CD4-positive, alpha-beta T cell treated with Interleukin-2 at 100 ng/mL for 4 hours (primary cell): ENCODE data around the gene ZNF135.

Experiments
- DNase-seq: peaks from one replicate; pipeline ENCODE4 v3.0.0-alpha.2; 2020; ENCODE audit warnings: low spot score

The ZNF135 gene

GRCh38 chr19:58093071-58093470 is 34.0 kb downstream of the ZNF135 start:
- DNase-seq, result no peak

GRCh38 chr19:58095328-58095727 is 36.2 kb downstream of the ZNF135 start:
- DNase-seq, result no peak

DNA sequence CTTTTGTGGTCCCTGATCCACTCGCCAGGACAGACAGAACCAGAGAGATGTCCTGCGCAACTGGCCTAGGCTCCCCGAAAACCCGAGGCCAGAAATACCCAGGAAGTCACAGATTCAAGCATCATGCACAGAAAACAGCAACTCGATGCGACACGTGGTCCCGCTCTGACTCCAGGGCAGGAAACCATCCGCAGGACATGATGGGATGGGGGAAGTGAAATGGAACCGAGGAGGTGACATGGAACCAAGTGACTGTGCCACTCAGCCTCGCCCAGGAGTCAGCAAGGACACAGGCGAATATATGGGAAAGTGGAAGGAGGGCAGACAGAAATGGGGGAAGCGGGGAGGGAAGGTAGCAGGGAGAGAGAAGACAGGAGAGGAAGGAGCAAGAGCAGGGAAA is 37.8 kb downstream of the ZNF135 start:
- DNase-seq, result no peak

- DNase-seq, result no peak
Observed at GRCh38 chr19:58097349-58097748, 38.3 kb downstream of the ZNF135 start.

- peak; percentile 97 for DNase-seq
Observed at GRCh38 chr19:58097781-58098681, 38.9 kb downstream of the ZNF135 start, which contains the start of gene ZSCAN18. ZSCAN18 (minus strand) TSS chr19:58098231; CDS start chr19:58090267, 7,964 bp downstream.

DNA sequence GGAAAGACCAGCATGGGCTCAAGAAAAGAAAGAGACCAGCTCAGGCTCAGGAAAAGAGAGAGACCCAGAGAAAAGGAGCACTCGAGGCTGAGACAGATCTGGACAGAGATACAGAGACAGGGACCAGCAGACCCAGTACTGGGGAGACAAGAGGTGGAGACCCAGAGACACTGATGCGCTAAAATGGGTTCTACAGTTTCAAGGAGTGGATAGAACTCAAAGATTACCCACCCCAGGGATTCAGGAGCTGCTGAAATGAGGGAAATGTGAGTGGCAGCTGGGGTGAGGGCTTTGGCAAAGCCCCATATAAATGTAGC is 39.6 kb downstream of the ZNF135 start:
- no peak for DNase-seq

GRCh38 chr19:58107778-58108545 is 48.9 kb downstream of the ZNF135 start:
- no peak for DNase-seq

- DNase-seq, result no peak
Observed at GRCh38 chr19:58108546-58108817, 49.4 kb downstream of the ZNF135 start.

DNA sequence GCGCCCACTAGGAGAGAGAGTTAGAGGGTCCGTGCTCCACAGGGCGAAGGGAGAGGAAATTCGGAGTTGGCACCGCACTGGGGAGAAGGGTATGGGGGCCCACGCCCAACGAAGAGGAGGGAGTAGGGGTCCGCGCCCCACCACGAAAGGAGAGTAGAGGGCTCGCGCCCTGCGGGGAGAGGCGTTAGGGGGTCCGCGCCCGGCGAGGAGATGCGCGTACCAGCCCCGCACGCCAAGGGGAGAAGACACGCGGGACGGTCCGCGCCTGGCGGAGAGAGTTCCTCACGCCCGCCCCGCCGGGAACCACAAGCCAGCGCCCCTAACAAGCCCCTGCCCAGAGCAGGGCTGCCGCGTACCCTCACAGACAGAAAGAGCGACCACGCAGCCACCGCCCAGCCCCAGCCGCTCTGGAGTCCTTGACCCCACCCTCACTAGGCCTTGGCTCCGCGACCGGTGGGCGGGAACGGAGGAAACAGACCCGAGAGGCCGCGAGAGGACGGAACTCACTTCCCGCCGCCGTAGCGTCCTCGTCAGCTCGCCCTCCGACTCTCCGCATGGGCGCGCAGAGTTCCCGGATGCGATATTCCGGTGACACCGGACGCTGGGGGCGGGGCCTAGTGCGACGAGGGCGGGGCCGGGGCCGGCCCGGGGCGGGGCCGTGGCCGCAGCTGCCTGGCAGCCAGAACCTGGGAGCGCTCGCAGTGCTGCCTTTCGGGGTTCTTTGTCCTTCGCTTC is 58.9 kb downstream of the ZNF135 start:
- no peak for DNase-seq

GRCh38 chr19:58118979-58119733 is 60.1 kb downstream of the ZNF135 start:
- no peak for DNase-seq
